HG03575 (cell line): ENCODE results near the gene GALNT18.

ENCODE experiments used
- ATAC-seq: cut with Tn5 transposase; IDR thresholded peaks from one replicate; pipeline ENCODE4 v1.9.1; 2021; ENCODE audit not compliant: unreplicated experiment, insufficient number of reproducible peaks, low FRiP score; ENCODE audit errors: extremely low read depth

GALNT18 gene

DNA sequence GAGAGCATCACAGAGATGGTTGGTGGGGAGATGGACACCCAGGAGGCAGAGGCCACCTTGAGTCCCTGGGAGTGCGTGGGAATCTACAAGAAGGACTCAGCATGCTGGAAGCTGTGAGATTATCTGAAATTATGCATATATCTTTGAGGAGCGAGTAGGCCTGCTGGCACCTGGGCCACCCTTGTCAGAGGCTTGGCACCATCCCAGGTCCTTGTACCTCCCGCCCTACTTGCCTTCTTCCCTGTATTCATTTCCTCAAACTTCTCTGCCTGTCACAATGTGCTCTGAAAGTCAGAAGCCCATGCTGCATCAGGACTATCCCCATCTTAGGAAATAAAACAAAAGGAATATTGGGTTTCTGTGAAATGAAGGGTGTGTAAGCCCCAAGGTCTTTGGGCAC is 135.8 kb downstream of the GALNT18 start:
- ATAC-seq, result no peak

DNA sequence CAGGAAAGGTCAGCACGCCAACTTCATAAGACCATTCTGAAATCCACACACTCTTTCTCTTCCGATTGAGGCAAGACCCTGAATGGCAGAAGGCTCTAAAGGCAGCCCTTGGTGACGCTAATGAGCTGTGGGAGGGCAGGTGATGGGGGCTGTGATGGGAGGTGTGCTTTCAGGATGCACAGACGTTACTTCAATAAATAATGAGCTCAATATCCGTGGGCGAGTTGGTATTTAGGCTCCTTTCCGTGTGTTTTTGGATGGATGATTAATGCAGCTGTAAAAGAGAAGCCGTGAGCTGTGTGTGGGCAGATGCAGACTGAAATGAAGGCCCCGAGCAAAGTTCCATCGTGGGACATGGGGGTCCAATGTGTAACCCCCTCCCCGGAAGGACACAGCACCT is 138.2 kb downstream of the GALNT18 start:
- ATAC-seq, result no peak

DNA sequence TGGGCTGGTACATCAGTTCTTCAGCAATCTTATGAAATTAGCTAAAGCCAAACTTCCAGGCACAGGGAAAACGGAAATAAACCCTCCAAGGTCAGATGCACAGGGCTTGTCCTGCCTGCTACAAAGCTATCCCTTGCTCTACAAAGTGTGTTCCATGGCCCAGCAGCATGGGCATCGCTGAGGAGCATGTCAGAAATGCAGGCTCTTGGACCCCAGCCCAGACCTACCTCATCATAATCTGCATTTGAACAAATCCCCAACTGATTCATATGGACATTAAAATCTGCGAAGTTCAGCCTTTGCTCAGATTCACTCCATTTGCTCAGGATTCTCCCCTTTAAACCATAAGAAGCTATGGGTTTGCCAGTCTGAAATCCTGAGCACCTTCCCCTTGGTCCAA is 139.1 kb downstream of the GALNT18 start:
- ATAC-seq, result no peak

GRCh38 chr11:11481371-11481770 is 140.4 kb downstream of the GALNT18 start:
- ATAC-seq, result no peak

DNA sequence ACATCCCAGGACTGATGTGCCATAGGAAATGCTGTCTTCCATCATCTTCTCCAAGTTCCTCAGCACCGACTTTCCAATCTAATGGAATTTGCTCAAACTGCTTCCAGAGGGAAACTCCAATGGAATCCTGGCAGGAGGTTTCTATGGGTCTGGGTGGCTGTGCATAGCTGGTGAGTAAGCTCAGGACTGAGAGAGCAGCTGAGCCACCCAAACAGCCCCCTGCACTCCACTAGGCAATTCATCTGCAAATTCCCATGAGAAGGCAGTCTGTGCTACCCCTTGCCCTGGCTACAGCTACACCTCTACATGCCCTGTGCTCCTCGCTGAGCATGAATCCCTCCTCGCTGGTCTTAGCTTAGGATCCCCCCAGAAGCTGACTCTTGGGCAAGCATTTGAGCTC is 140.8 kb downstream of the GALNT18 start:
- ATAC-seq, result no peak

- ATAC-seq, result no peak
Observed at GRCh38 chr11:11478687-11479086, 143.1 kb downstream of the GALNT18 start.

GRCh38 chr11:11477695-11478420 is 143.9 kb downstream of the GALNT18 start:
- ATAC-seq, result no peak

- no peak for ATAC-seq
Observed at GRCh38 chr11:11476971-11477645, 144.7 kb downstream of the GALNT18 start.

- no peak for ATAC-seq
Observed at GRCh38 chr11:11476499-11476898, 145.3 kb downstream of the GALNT18 start.

DNA sequence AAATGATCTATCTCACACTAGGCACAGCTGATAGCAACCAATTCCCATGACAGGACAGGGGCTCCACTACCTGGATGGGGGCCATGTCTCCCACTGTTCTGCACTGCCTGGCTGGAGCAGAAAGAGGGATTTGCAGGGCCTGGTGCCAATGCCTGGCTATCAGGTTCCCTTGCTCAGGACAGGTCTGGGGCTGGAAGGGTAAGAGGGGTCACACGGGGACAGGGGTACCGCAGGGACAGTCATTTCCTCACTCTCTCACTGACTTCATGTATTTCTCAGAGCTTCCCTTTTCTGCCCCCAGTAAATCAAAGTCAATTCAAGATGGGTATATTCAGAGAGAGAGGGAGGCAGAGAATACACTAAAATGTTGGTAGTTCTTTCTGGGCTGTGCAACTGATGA is 149.7 kb downstream of the GALNT18 start:
- no peak for ATAC-seq

GRCh38 chr11:11471201-11471600 is 150.6 kb downstream of the GALNT18 start:
- no peak for ATAC-seq

DNA sequence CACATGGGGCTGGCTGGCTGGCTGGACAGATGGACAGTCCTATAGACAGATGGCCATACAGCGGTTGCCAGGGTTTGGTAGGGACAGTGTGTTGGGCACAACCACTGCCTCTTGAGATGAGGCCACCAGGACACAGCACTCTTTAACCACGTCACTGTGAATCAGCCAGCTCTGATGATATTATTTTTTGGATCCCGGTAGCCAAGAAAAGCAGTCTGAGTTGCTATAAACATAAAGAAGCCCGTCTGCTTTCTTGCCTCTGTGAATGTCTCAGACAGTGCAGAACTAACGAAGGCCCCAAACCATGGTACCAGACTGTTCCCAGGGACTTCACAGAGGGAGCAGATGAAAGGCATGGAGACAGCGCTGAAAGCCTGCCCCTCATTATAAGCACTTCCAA is 152.9 kb downstream of the GALNT18 start:
- no peak for ATAC-seq

- ATAC-seq, result no peak
Observed at GRCh38 chr11:11467312-11467711, 154.5 kb downstream of the GALNT18 start.

- ATAC-seq, result no peak
Observed at GRCh38 chr11:11464555-11464954, 157.2 kb downstream of the GALNT18 start.

DNA sequence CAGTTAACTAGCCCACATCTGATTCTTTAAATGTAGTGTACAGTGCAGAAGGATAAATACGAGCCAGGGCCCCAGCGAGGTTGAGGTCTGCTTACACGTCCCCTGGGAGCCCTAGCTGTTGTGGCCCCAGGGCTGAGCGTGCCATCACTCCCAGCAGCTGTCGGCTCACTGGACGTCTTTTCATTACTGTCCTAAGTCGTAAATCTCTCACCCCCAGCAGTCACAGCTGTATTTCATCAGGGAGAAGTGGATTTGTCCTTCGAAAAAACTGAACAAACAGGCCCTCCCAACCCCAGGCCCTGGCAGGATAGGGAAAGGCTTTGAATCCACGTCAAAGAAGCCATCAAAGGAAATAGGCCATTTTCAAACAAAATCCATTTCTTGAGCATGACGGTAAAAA is 158.4 kb downstream of the GALNT18 start:
- no peak for ATAC-seq

GRCh38 chr11:11461473-11461872 is 160.3 kb downstream of the GALNT18 start:
- ATAC-seq, result no peak

DNA sequence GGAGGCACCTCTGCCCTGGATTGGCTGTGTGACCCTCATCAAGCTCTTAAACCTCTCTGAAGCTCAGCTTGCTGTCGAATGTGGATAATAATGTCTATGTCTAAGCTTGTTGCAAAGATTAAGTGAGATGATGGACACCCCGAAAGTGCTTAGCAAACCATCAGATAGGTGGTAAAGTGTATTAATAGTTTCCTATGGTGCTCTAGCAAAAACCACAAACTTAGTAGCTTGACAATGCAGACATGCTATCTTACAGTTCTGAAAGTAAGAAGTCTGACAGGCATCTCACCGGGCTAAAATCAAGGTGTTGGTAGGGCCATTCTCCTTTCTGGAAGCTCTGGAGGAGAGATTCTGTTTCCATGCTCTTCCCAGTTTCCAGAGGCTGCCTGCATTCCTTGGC is 162.2 kb downstream of the GALNT18 start:
- no peak for ATAC-seq

- ATAC-seq, result no peak
Observed at GRCh38 chr11:11458485-11458884, 163.3 kb downstream of the GALNT18 start.

DNA sequence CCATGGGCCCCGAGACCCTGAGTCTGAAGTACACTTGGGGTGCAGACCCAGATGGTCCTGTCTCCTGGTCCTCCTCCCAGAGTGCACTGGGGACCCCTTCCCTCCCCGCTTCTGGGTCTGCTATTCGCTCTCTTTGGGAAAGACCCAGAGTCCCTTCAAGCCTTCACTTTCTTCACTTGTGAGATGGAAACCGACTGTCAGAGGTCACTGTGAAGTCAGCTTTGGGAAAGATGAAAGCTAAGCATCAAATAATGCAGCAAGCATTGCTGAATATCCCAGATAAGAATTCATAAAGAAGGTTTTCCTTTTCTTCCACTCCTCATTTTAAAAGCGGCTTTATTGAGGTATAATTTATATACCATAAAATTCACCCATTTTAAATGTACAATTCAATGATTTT is 163.8 kb downstream of the GALNT18 start:
- no peak for ATAC-seq

DNA sequence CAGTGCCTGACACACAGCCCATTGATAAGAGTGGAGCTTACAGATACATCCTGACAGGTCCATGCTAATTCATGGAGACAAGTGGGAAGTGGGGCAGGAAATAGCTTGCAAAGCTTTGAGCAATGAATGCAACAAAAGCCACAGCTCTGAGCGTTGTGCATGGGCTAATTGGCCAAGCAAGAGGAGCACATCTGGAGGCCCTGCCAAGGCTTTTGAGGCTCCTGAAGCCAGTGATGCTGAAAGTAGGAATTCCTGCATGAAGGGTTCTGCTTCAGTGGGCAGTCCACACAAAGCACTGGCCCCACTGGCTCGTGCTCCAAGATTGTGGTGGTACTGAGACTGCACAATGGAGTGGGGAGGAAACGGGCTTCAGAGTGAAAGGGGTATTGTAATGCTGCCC is 164.9 kb downstream of the GALNT18 start:
- no peak for ATAC-seq
